Measurements from ENCODE around the gene PTPRS. TPM values are rescaled to one million over a fixed set of nuclear protein-coding genes. Genes with fewer than 3 reads are reported as not detected.

Gene PTPRS
- total and polyA plus RNA-seq, 9 of the 15 experiments (the other 6 are each of a cell fraction or from before 2014, with no cell fraction given) = 1.1 to 49.4 (median 14.1) TPM

- intact Hi-C loops (cut with micrococcal nuclease) = no loop called here
Observed at GRCh38 chr19:5305163-5305562, 35.4 kb downstream of the PTPRS start.

GRCh38 chr19:5304486-5304885 is 36.1 kb downstream of the PTPRS start:
- Histone ChIP-seq H2AFZ (ENCODE audit: low read depth, low read length) (no peak overlapping the region), H4K20me1 (replicated peaks; ENCODE audit: control insufficient read depth, insufficient read depth, low read length) (peaks cover 5% of the 10 kb centered on the region; the same call in 1 of the 2 replicates), H3K27me3 (ENCODE audit: control insufficient read depth in 2 of 2, insufficient read depth in 2 of 2, low read length in 2 of 2) (no peaks in the 10 kb centered on the region; a peak in 1 of 5 replicates), H3K4me2 (ENCODE audit: insufficient read depth, low read length) (no peak overlapping the region), H3K36me3 (ENCODE audit: control insufficient read depth, insufficient read depth, low read length) (no peaks in the 10 kb centered on the region), H3K4me3 (no peak overlapping the region), H3K9ac (ENCODE audit: insufficient read depth in 1 of 2, low read depth in 2 of 2, low read length in 2 of 2) (no peak overlapping the region), H3K9me1 (ENCODE audit: control insufficient read depth, insufficient read depth, low read length) (no peaks in the 10 kb centered on the region), H3K79me2 (ENCODE audit: control insufficient read depth, insufficient read depth, low read length) (no peaks in the 10 kb centered on the region), H3K27ac (ENCODE audit: extremely low read depth, low read depth, low read length) (no peak overlapping the region), H3K9me3 (replicated peaks; ENCODE audit: control insufficient read depth, insufficient read depth, low read depth, low read length) (no peaks in the 10 kb centered on the region), H3K4me1 (replicated peaks in 1 of 2; ENCODE audit: control insufficient read depth in 2 of 2, insufficient read depth in 2 of 2, low read length in 2 of 2) (peaks cover 3 to 13% of the 10 kb centered on the region in 2 experiments; a peak in 3 of 5 replicates)
- no peak for TF ChIP-seq ARID3A (IDR thresholded peaks at IDR 0.05; ENCODE audit: borderline replicate concordance, low read depth, low read length)
- no peak for TF ChIP-seq KAT2B (IDR thresholded peaks at IDR 0.05; ENCODE audit: low read depth, low read length)
- TF ChIP-seq ZNF274 (IDR thresholded peaks at IDR 0.05; ENCODE audit: borderline replicate concordance, low read depth, low read length) = no peak
- TF ChIP-seq CHD4 (IDR thresholded peaks at IDR 0.05; ENCODE audit: insufficient read depth, insufficient replicate concordance, low read depth, low read length, poor library complexity, severe bottlenecking) = no peak
- no peak for TF ChIP-seq TBL1XR1 (IDR thresholded peaks at IDR 0.05; ENCODE audit: low read length in 2 of 2)
- TF ChIP-seq ESRRB (CRISPR knock-in tag; IDR thresholded peaks at IDR 0.05; ENCODE audit: borderline replicate concordance) = no peak
- no peak for TF ChIP-seq ZKSCAN1 (IDR thresholded peaks at IDR 0.05; ENCODE audit: low read depth, low read length)
- no peak for TF ChIP-seq GABPA (tag; conservative IDR thresholded peaks at IDR 0.05; ENCODE audit: low read depth)
- no peak for TF ChIP-seq ZC3H4 (CRISPR knock-in tag; IDR thresholded peaks at IDR 0.05; ENCODE audit: borderline replicate concordance)
- TF ChIP-seq SRSF7 (optimal IDR thresholded peaks at IDR 0.05; ENCODE audit: low read depth, low read length) = no peak
- no peak for TF ChIP-seq CHCHD3 (CRISPR knock-in tag; IDR thresholded peaks at IDR 0.05)
- FAIRE-seq = no peak
- in situ Hi-C loops (cut with MboI) (no loop called here), intact Hi-C loops (cut with micrococcal nuclease) (no loop called here)
- 9% methylated on average over 6 of the region's 6 CpGs for WGBS (ENCODE audit: insufficient coverage, low coverage, missing lambda C conversion rate)
- no peak for DNase-seq (ENCODE audit: extremely low read depth in 1 of 4, low spot score in 3 of 4)
- no peak for ATAC-seq
- BruUV-seq (replicated peaks) = no TSS peak
- CTCF ChIA-PET (ENCODE audit: low intra/inter-chr PET ratio) = no interaction called here
- POLR2A ChIA-PET = interaction anchor here (0.6 to 1.0 kb wide), 3 partner anchors 11 to 190 kb away, joined by 3 to 4 read pairs (median 3); no protein-coding TSS in a partner anchor

More at GRCh38 chr19:5305163-5305562, 35.4 kb downstream of the PTPRS start:
- Histone ChIP-seq H3K9ac (ENCODE audit: insufficient read depth in 1 of 2, low read depth in 2 of 2, low read length in 2 of 2) (no peak overlapping the region), H3K36me3 (ENCODE audit: control insufficient read depth, insufficient read depth, low read length) (no peaks in the 10 kb centered on the region), H3K4me2 (ENCODE audit: insufficient read depth, low read length) (no peak overlapping the region), H3K9me1 (ENCODE audit: control insufficient read depth, insufficient read depth, low read length) (no peaks in the 10 kb centered on the region), H3K4me1 (replicated peaks in 1 of 2; ENCODE audit: control insufficient read depth in 2 of 2, insufficient read depth in 2 of 2, low read length in 2 of 2) (peaks cover 3 to 13% of the 10 kb centered on the region in 2 experiments; a peak in 3 of 5 replicates), H4K20me1 (replicated peaks; ENCODE audit: control insufficient read depth, insufficient read depth, low read length) (peaks cover 8% of the 10 kb centered on the region; the same call in 1 of the 2 replicates), H3K4me3 (no peak overlapping the region), H3K79me2 (ENCODE audit: control insufficient read depth, insufficient read depth, low read length) (no peaks in the 10 kb centered on the region), H3K9me3 (replicated peaks; ENCODE audit: control insufficient read depth, insufficient read depth, low read depth, low read length) (no peaks in the 10 kb centered on the region), H3K27ac (ENCODE audit: extremely low read depth, low read depth, low read length) (no peak overlapping the region), H2AFZ (ENCODE audit: low read depth, low read length) (no peak overlapping the region), H3K27me3 (ENCODE audit: control insufficient read depth in 2 of 2, insufficient read depth in 2 of 2, low read length in 2 of 2) (no peaks in the 10 kb centered on the region; a peak in 1 of 5 replicates)
- in situ Hi-C loops (cut with MboI) = no loop called here
- POLR2A ChIA-PET = interaction anchor here (0.6 to 1.0 kb wide), 3 partner anchors 12 to 190 kb away, joined by 3 to 4 read pairs (median 3); no protein-coding TSS in a partner anchor
- WGBS (ENCODE audit: insufficient coverage, low coverage, missing lambda C conversion rate) = 10% methylated on average over 3 of the region's 3 CpGs
- ATAC-seq (no peak), DNase-seq (ENCODE audit: extremely low read depth in 1 of 4, low spot score in 3 of 4) (no peak), FAIRE-seq (no peak)
- no TSS peak for BruUV-seq (replicated peaks)
- CTCF ChIA-PET (ENCODE audit: low intra/inter-chr PET ratio) = no interaction called here
- TF ChIP-seq MEF2D (tag; conservative IDR thresholded peaks at IDR 0.05; ENCODE audit: low read depth) = no peak
- peak; percentile 78 for TF ChIP-seq ZNF121 (CRISPR knock-in tag; conservative IDR thresholded peaks at IDR 0.05)

Measured in K562 (cell line).